WTC11 (cell line): Measurements from ENCODE around the gene TMEM18. TPM values are rescaled to one million over a fixed set of nuclear protein-coding genes. Genes with fewer than 3 reads are reported as not detected.

Experiments
- ATAC-seq: fragments of 200-7000 bp; cut with Tn5 transposase; 2 replicates; pipeline ENCODE4 v1.10.0; 2021; ENCODE audit warnings: mild to moderate bottlenecking, moderate library complexity
- CTCF ChIA-PET: fragments of 300-600 bp; sonication (Branson Sonifier 250); formaldehyde crosslinking; loops from one replicate; lab custom pipeline; 2021; ENCODE audit warnings: antibody characterized with exemption; lab: Charles Lee
- POLR2A ChIA-PET: fragments of 350-600 bp; sonication (Branson Sonifier 250); formaldehyde crosslinking; loops from one replicate; lab custom pipeline; 2021; ENCODE audit warnings: antibody characterized with exemption; lab: Charles Lee
- DNase-seq: peaks from one replicate; pipeline ENCODE4 v3.0.0; 2021; ENCODE audit warnings: low spot score
- H3K27ac Mint-ChIP-seq: 2 replicates; pipeline ENCODE4 v1.8.0; 2021; ENCODE audit warnings: mixed read lengths
- H3K27me3 Mint-ChIP-seq: 2 replicates; pipeline ENCODE4 v1.8.0; 2021; ENCODE audit warnings: low read depth, mild to moderate bottlenecking, moderate library complexity, mixed read lengths
- H3K36me3 Mint-ChIP-seq: 2 replicates; pipeline ENCODE4 v1.8.0; 2021; ENCODE audit warnings: mixed read lengths
- H3K4me1 Mint-ChIP-seq: 2 replicates; pipeline ENCODE4 v1.8.0; 2022; ENCODE audit warnings: mixed read lengths
- H3K4me3 Mint-ChIP-seq: 2 replicates; pipeline ENCODE4 v1.8.0; 2021; ENCODE audit warnings: mild to moderate bottlenecking, moderate library complexity, mixed read lengths
- H3K9me3 Mint-ChIP-seq: 2 replicates; pipeline ENCODE4 v1.8.0; 2021; ENCODE audit warnings: mixed read lengths
- ERG ChIP-seq: fragments of 250-450 bp; sonication (Bioruptor Pico); IDR thresholded peaks from 2 replicates; pipeline ENCODE4 v1.8.0; 2021; ENCODE audit warnings: mild to moderate bottlenecking
- FOXK1 ChIP-seq: sonication (generic); formaldehyde crosslinking; IDR thresholded peaks from 2 replicates; pipeline ENCODE4 v1.8.0; 2022; ENCODE audit warnings: mild to moderate bottlenecking, moderate library complexity, missing genetic modification reagents
- GABPB1 ChIP-seq: sonication (generic); formaldehyde crosslinking; IDR thresholded peaks from 2 replicates; pipeline ENCODE4 v1.8.1; 2023; ENCODE audit warnings: mild to moderate bottlenecking, missing genetic modification reagents
- HMGA2 ChIP-seq: fragments of 250-450 bp; sonication (Bioruptor Pico); IDR thresholded peaks from 2 replicates; pipeline ENCODE4 v1.4.0; 2021; ENCODE audit warnings: mild to moderate bottlenecking, moderate library complexity
- JAZF1 ChIP-seq: fragments of 250-450 bp; sonication (Bioruptor Pico); IDR thresholded peaks from 2 replicates; pipeline ENCODE4 v1.9.0; 2021; ENCODE audit warnings: moderate library complexity, mild to moderate bottlenecking, inconsistent platforms
- MYBL2 ChIP-seq: sonication (generic); formaldehyde crosslinking; IDR thresholded peaks from 2 replicates; pipeline ENCODE4 v1.8.1; 2023; ENCODE audit warnings: mild to moderate bottlenecking, moderate library complexity, missing genetic modification reagents
- NR1H2 ChIP-seq: sonication (generic); formaldehyde crosslinking; IDR thresholded peaks from 2 replicates; pipeline ENCODE4 v1.9.0; 2021; ENCODE audit warnings: mild to moderate bottlenecking, moderate library complexity, missing genetic modification reagents
- RORB ChIP-seq: fragments of 250-450 bp; sonication (Bioruptor Pico); IDR thresholded peaks from 2 replicates; pipeline ENCODE4 v1.9.0; 2021; ENCODE audit warnings: mild to moderate bottlenecking
- SP1 ChIP-seq: sonication (generic); formaldehyde crosslinking; conservative IDR thresholded peaks from 2 replicates; pipeline ENCODE4 v1.8.1; 2022; ENCODE audit warnings: missing genetic modification reagents
- STAT6 ChIP-seq: sonication (generic); formaldehyde crosslinking; conservative IDR thresholded peaks from 2 replicates; pipeline ENCODE4 v1.8.1; 2023; ENCODE audit warnings: mild to moderate bottlenecking, low read depth, missing genetic modification reagents, moderate library complexity
- TEAD1 ChIP-seq: sonication (generic); formaldehyde crosslinking; IDR thresholded peaks from 2 replicates; pipeline ENCODE4 v1.8.0; 2022; ENCODE audit warnings: mild to moderate bottlenecking, missing genetic modification reagents
- USF2 ChIP-seq: sonication (generic); formaldehyde crosslinking; IDR thresholded peaks from 2 replicates; pipeline ENCODE4 v1.8.1; 2023; ENCODE audit warnings: mild to moderate bottlenecking, missing genetic modification reagents, moderate library complexity
- ZBTB21 ChIP-seq: sonication (generic); formaldehyde crosslinking; IDR thresholded peaks from 2 replicates; pipeline ENCODE4 v1.8.1; 2023; ENCODE audit warnings: mild to moderate bottlenecking, missing genetic modification reagents, borderline replicate concordance
- ZBTB43 ChIP-seq: sonication (generic); formaldehyde crosslinking; IDR thresholded peaks from 2 replicates; pipeline ENCODE4 v1.8.1; 2023; ENCODE audit warnings: mild to moderate bottlenecking, missing genetic modification reagents
- ZNF232 ChIP-seq: sonication (generic); formaldehyde crosslinking; IDR thresholded peaks from 2 replicates; pipeline ENCODE4 v1.8.0; 2022; ENCODE audit warnings: mild to moderate bottlenecking, missing genetic modification reagents
- ZNF263 ChIP-seq: sonication (generic); formaldehyde crosslinking; IDR thresholded peaks from 2 replicates; pipeline ENCODE4 v1.8.1; 2022; ENCODE audit warnings: low read depth, mild to moderate bottlenecking, moderate library complexity, missing genetic modification reagents
- ZNF396 ChIP-seq: fragments of 250-450 bp; sonication (Bioruptor Pico); IDR thresholded peaks from 2 replicates; pipeline ENCODE4 v1.8.0; 2021; ENCODE audit warnings: mild to moderate bottlenecking, moderate library complexity, borderline replicate concordance
- ZNF423 ChIP-seq: fragments of 250-450 bp; sonication (Bioruptor Pico); IDR thresholded peaks from 2 replicates; pipeline ENCODE4 v2.1.2; 2022; ENCODE audit warnings: mild to moderate bottlenecking, moderate library complexity
- total RNA-seq: library from RNA; stranded (reverse); gene quantifications from 3 replicates; pipeline ENCODE4 v1.2.3, GENCODE V29; 2021
- TF ChIP-seq, protein P1 (sequence below): sonication (generic); formaldehyde crosslinking; IDR thresholded peaks from 2 replicates; pipeline ENCODE4 v1.8.0; 2022; ENCODE audit warnings: mild to moderate bottlenecking, missing genetic modification reagents
- TF ChIP-seq, protein P2 (sequence below): sonication (generic); formaldehyde crosslinking; IDR thresholded peaks from 2 replicates; pipeline ENCODE4 v1.8.0; 2022; ENCODE audit warnings: missing genetic modification reagents
- TF ChIP-seq, protein P3 (sequence below): fragments of 200-600 bp; IDR thresholded peaks from 2 replicates; pipeline ENCODE4 v1.8.0; 2022; ENCODE audit warnings: antibody characterized with exemption

Gene TMEM18
- total RNA-seq, 1 experiment from 2014 or later = 24.0 TPM

- TF ChIP-seq, protein P1, sequence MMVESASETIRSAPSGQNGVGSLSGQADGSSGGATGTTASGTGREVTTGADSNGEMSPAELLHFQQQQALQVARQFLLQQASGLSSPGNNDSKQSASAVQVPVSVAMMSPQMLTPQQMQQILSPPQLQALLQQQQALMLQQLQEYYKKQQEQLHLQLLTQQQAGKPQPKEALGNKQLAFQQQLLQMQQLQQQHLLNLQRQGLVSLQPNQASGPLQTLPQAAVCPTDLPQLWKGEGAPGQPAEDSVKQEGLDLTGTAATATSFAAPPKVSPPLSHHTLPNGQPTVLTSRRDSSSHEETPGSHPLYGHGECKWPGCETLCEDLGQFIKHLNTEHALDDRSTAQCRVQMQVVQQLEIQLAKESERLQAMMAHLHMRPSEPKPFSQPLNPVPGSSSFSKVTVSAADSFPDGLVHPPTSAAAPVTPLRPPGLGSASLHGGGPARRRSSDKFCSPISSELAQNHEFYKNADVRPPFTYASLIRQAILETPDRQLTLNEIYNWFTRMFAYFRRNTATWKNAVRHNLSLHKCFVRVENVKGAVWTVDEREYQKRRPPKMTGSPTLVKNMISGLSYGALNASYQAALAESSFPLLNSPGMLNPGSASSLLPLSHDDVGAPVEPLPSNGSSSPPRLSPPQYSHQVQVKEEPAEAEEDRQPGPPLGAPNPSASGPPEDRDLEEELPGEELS (CRISPR knock-in tag) = no peak
- TF ChIP-seq, protein P2, sequence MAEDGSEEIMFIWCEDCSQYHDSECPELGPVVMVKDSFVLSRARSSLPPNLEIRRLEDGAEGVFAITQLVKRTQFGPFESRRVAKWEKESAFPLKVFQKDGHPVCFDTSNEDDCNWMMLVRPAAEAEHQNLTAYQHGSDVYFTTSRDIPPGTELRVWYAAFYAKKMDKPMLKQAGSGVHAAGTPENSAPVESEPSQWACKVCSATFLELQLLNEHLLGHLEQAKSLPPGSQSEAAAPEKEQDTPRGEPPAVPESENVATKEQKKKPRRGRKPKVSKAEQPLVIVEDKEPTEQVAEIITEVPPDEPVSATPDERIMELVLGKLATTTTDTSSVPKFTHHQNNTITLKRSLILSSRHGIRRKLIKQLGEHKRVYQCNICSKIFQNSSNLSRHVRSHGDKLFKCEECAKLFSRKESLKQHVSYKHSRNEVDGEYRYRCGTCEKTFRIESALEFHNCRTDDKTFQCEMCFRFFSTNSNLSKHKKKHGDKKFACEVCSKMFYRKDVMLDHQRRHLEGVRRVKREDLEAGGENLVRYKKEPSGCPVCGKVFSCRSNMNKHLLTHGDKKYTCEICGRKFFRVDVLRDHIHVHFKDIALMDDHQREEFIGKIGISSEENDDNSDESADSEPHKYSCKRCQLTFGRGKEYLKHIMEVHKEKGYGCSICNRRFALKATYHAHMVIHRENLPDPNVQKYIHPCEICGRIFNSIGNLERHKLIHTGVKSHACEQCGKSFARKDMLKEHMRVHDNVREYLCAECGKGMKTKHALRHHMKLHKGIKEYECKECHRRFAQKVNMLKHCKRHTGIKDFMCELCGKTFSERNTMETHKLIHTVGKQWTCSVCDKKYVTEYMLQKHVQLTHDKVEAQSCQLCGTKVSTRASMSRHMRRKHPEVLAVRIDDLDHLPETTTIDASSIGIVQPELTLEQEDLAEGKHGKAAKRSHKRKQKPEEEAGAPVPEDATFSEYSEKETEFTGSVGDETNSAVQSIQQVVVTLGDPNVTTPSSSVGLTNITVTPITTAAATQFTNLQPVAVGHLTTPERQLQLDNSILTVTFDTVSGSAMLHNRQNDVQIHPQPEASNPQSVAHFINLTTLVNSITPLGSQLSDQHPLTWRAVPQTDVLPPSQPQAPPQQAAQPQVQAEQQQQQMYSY = no peak
- TF ChIP-seq SP1 (CRISPR knock-in tag) (no peak), JAZF1 (CRISPR knock-in tag) (no peak), ZNF263 (CRISPR knock-in tag) (no peak)
- TF ChIP-seq, all 79 proteins: peak for 0
These were observed 58.7 kb downstream of the TMEM18 start (continued) for GRCh38 chr2:618422-618990.

- Mint-ChIP-seq H3K9me3 (peaks cover 10% of the 10 kb centered on the region), H3K27ac (no peak overlapping the region), H3K27me3 (peaks cover 3% of the 10 kb centered on the region; the same call in 1 of the 2 replicates), H3K4me1 (no peaks in the 10 kb centered on the region), H3K36me3 (0 out of 2 replicates have a peak, but pooled peaks cover 7% of the 10 kb centered on the region), H3K4me3 (no peak overlapping the region)
- ChIA-PET CTCF (no interaction called here), POLR2A (no interaction called here)
- ATAC-seq (no peak), DNase-seq (no peak)
- TF ChIP-seq ZNF232 (CRISPR knock-in tag) (no peak), FOXK1 (CRISPR knock-in tag) (no peak), RORB (no peak), STAT6 (CRISPR knock-in tag) (no peak), ZBTB21 (CRISPR knock-in tag) (no peak), MYBL2 (no peak), ZNF423 (no peak), NR1H2 (no peak), HMGA2 (CRISPR knock-in tag) (no peak), TEAD1 (CRISPR knock-in tag) (no peak), USF2 (CRISPR knock-in tag) (no peak), ZBTB43 (CRISPR knock-in tag) (no peak), ERG (CRISPR knock-in tag) (no peak), ZNF396 (CRISPR knock-in tag) (no peak), GABPB1 (no peak)
- TF ChIP-seq, protein P3, sequence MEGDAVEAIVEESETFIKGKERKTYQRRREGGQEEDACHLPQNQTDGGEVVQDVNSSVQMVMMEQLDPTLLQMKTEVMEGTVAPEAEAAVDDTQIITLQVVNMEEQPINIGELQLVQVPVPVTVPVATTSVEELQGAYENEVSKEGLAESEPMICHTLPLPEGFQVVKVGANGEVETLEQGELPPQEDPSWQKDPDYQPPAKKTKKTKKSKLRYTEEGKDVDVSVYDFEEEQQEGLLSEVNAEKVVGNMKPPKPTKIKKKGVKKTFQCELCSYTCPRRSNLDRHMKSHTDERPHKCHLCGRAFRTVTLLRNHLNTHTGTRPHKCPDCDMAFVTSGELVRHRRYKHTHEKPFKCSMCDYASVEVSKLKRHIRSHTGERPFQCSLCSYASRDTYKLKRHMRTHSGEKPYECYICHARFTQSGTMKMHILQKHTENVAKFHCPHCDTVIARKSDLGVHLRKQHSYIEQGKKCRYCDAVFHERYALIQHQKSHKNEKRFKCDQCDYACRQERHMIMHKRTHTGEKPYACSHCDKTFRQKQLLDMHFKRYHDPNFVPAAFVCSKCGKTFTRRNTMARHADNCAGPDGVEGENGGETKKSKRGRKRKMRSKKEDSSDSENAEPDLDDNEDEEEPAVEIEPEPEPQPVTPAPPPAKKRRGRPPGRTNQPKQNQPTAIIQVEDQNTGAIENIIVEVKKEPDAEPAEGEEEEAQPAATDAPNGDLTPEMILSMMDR = no peak
These were observed 59.2 kb downstream of the TMEM18 start for GRCh38 chr2:618005-618404.
